Cardiac muscle cell (in vitro differentiated cells and primary cell): ENCODE data around the gene GRAP. TPM values are rescaled to one million over a fixed set of nuclear protein-coding genes. Genes with fewer than 3 reads are reported as not detected.

Experiments
- DNase-seq, 2 donors: peaks; one replicate each; pipeline versions ENCODE4 v3.0.0 to v3.0.0-alpha.2; 2010 to 2017; ENCODE audit warnings: low read depth in 1 of 2, low spot score in 1 of 2
- H3K27ac ChIP-seq: fragments of 200-600 bp; sonication (generic); 2 replicates; pipeline ENCODE4 v1.5.1; 2016
- H3K27me3 ChIP-seq: fragments of 200-600 bp; sonication (generic); 2 replicates; pipeline ENCODE4 v1.6.0; 2016; ENCODE audit warnings: control low read depth
- H3K36me3 ChIP-seq: fragments of 200-600 bp; sonication (generic); 2 replicates; pipeline ENCODE4 v1.5.1; 2016; ENCODE audit warnings: control low read depth
- H3K4me1 ChIP-seq: fragments of 200-600 bp; sonication (generic); 2 replicates; pipeline ENCODE4 v1.8.1; 2017; ENCODE audit warnings: low read depth, mild to moderate bottlenecking, mixed run types
- H3K4me3 ChIP-seq: fragments of 200-600 bp; sonication (generic); 2 replicates; pipeline ENCODE4 v1.5.1; 2016; ENCODE audit warnings: mild to moderate bottlenecking
- H3K9me3 ChIP-seq: fragments of 200-600 bp; sonication (generic); 2 replicates; pipeline ENCODE4 v1.5.1; 2017; ENCODE audit warnings: low read depth, mild to moderate bottlenecking, control low read depth
- polyA plus RNA-seq: library from polyadenylated mRNA; unstranded; fragments of >200 nt; fragmentation: Nextera tagmentation; extraction: Ambion mirVana; gene quantifications from 2 replicates; pipeline ENCODE4 v1.2.1, GENCODE V29; 2016
- total RNA-seq: library from RNA; depleted of rRNA; stranded (reverse); fragments of >200 nt; gene quantifications from 2 replicates; pipeline ENCODE4 v1.2.3, GENCODE V29; 2016
- TF ChIP-seq, protein P1 (sequence below): IDR thresholded peaks from 2 replicates; pipeline ENCODE4 v1.5.1; 2012; ENCODE audit warnings: low read depth, mild to moderate bottlenecking, low read length

Gene GRAP
- total and polyA plus RNA-seq, 2 experiments from 2014 or later, result 1.5 TPM; not detected in 1

DNA sequence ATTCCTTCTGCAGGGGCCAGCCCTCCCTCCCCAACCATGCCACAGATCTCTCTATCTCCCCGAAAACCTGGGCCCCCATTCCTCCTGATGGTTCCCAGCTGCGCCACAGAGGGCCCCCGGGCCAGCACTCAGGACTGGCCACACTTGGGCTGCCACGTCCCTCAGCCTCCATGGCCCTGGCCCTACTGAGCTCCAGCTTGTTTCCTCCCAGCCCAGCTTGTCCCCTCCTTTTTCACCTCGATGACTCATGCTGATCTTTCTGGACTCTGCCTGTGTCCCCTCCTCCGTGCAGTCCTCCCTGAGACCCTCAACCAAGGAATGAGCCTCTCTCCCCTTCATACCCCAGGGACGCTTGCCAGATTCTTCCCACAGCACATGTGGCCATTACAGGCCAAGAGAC, 31.3 kb downstream of the GRAP start:
- TF ChIP-seq, protein P1, sequence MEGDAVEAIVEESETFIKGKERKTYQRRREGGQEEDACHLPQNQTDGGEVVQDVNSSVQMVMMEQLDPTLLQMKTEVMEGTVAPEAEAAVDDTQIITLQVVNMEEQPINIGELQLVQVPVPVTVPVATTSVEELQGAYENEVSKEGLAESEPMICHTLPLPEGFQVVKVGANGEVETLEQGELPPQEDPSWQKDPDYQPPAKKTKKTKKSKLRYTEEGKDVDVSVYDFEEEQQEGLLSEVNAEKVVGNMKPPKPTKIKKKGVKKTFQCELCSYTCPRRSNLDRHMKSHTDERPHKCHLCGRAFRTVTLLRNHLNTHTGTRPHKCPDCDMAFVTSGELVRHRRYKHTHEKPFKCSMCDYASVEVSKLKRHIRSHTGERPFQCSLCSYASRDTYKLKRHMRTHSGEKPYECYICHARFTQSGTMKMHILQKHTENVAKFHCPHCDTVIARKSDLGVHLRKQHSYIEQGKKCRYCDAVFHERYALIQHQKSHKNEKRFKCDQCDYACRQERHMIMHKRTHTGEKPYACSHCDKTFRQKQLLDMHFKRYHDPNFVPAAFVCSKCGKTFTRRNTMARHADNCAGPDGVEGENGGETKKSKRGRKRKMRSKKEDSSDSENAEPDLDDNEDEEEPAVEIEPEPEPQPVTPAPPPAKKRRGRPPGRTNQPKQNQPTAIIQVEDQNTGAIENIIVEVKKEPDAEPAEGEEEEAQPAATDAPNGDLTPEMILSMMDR, result no peak
- Histone ChIP-seq H3K4me3 (no peak overlapping the region), H3K4me1 (no peaks in the 10 kb centered on the region), H3K27me3 (no peaks in the 10 kb centered on the region), H3K27ac (no peak overlapping the region), H3K36me3 (no peaks in the 10 kb centered on the region), H3K9me3 (no peaks in the 10 kb centered on the region)
- no peak for DNase-seq

DNA sequence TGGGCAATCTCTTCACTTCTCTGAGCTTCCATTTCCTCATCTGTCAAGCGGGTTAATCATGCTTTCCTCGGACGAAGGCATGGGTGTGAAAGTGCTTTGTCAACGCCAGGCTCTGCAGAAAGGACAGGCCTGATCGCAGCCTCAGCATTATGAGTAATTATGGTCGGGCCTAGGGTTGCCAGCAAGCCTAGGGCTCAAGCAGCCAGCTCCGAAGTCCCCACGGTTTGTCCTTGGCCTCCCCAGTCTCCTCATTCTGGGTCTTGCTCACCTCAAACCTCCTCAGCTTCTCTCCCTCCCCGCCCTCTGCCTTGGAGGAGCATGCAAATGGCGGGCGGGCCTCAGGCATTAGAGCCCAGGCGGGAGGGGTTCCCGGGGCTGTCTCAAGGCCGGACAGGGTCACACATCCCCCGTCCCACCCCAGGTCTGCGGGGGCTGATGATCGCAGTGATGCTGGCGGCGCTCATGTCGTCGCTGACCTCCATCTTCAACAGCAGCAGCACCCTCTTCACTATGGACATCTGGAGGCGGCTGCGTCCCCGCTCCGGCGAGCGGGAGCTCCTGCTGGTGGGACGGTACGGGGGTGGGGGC, 32.0 kb downstream of the GRAP start:
- Histone ChIP-seq H3K4me3 (no peak overlapping the region), H3K27me3 (no peaks in the 10 kb centered on the region), H3K9me3 (no peaks in the 10 kb centered on the region), H3K4me1 (no peaks in the 10 kb centered on the region), H3K27ac (no peak overlapping the region), H3K36me3 (no peaks in the 10 kb centered on the region)
- TF ChIP-seq, protein P1, result no peak
- no peak for DNase-seq

DNA sequence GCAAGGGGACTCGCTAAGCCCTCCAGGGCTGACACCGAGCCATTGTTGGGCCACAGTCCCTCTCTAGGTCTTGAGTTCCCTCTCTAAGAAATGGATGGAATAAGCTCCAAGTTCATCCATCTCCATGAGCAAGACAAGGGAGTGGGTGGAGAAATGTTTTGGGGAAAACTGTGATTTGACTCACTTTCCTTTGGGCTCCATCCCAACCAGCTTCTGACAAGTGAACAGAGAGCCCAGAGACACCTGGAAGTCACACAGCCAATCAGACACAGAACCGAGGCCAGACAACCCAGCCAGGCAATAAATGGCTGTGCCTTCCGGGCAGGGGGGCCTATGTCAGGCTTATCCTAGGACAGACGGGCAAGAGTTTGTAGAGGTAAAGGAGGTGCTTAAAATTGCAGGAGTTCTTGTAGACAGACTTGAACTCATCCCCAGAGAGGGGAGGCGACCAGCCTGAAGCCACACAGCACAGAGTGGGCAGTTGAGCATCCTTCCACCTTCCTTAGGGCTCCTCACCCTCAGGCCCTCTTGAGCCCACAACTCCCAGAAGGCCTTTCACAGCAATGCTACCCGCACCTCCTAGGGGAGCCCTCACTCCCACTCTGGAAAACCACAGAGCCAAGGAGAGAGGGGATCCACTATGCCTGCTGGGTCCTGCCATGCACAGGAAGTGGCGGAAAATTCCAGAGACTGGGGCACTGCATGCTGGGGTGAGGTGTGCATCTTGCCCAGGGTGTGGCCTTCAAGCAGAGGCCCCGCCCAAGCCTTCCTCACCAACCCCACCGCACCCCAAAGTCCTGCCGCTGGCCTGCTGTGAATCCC, 32.7 kb downstream of the GRAP start:
- H3K4me3 ChIP-seq, result no peak overlapping the region
- no peaks in the 10 kb centered on the region for H3K36me3 ChIP-seq
- no peak for DNase-seq
- H3K27ac ChIP-seq, result no peak overlapping the region
- H3K9me3 ChIP-seq, result no peaks in the 10 kb centered on the region
- TF ChIP-seq, protein P1, result no peak
- no peaks in the 10 kb centered on the region for H3K4me1 ChIP-seq
- no peaks in the 10 kb centered on the region for H3K27me3 ChIP-seq

DNA sequence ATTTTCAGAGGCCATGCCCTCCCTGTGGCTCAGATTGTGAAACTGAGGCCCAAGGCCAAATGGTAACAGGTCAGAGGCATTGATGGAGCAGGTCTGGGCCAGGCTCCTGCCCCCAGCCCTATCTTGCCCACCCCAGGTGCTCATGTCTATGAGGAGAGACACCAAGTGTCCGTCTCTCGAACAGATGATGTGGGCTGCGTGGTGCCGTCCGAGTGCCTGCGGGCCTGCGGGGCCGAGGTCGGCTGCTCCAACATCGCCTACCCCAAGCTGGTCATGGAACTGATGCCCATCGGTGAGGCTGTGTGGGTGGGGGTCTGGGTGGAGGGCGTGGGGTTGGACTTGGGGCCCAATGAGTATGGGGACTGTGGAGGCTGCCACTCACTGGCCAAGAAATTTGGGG, 33.5 kb downstream of the GRAP start:
- H3K27me3 ChIP-seq, result no peaks in the 10 kb centered on the region
- no peak overlapping the region for H3K4me3 ChIP-seq
- H3K36me3 ChIP-seq, result no peaks in the 10 kb centered on the region
- TF ChIP-seq, protein P1, result no peak
- no peak for DNase-seq
- no peaks in the 10 kb centered on the region for H3K9me3 ChIP-seq
- H3K4me1 ChIP-seq, result no peaks in the 10 kb centered on the region
- H3K27ac ChIP-seq, result no peak overlapping the region

DNA sequence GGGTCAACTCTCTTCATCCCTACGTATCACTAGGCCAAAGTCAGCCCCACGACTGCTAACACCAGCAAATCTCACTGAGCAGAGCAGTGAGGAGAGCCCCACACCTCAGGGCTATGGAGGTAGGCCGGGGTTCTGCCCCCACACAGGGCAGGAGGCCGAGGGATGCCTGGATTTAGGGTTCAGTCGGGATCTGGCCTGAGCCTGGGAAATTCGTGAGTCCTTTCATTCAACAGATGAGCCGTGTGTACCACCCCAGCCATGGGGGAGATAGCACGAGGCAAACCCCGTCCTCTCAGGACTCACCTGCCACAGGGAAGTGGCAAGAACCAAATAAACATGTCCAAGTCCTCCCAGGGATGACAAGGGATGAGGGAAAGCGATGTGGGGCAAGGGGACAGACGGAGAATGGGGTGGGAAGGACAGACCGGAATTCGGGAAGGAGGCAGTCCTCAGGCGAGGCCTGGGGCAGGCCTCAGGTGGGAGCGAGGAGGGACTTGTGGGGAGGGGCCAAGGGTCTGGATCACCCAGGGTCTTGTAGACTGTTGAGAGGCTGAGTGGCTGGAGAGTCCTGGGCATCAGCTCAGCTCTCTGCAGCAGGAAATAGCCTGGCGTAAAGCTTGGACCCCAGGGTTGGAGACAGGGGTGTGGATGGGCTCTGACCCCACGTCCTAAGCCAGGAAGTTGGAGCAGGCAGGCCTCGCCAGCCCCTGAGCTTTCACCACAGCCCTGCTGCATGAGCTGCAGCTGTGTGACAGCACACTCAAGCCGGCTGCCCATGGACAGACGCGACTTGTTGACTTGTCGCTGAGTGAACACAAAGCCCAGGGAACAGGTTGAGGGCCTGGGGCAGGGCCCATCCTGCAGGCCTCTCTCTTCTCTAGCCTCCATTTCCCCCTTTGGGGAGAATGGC, 34.3 kb downstream of the GRAP start:
- H3K4me1 ChIP-seq, result peaks cover 3% of the 10 kb centered on the region
- no peaks in the 10 kb centered on the region for H3K36me3 ChIP-seq
- H3K27me3 ChIP-seq, result no peaks in the 10 kb centered on the region
- H3K4me3 ChIP-seq, result no peak overlapping the region
- no peak for DNase-seq
- H3K9me3 ChIP-seq, result no peaks in the 10 kb centered on the region
- H3K27ac ChIP-seq, result no peak overlapping the region
- TF ChIP-seq, protein P1, result no peak
